PFSK-1 (cell line): ENCODE measurements around the gene CPA5.

Source experiments
- FOXP2 ChIP-seq: optimal IDR thresholded peaks from 2 replicates; pipeline ENCODE3; 2011; ENCODE audit warnings: borderline replicate concordance, control low read depth, inconsistent platforms; ENCODE audit not compliant: insufficient read depth; ENCODE audit errors: extremely low read length, extremely low read depth
- POLR2AphosphoS5 ChIP-seq: IDR thresholded peaks from 2 replicates; pipeline ENCODE4 v1.6.1; 2012; ENCODE audit warnings: low read depth, mild to moderate bottlenecking, control low read depth, low read length, moderate library complexity
- SIN3A ChIP-seq: IDR thresholded peaks from 2 replicates; pipeline ENCODE4 v1.6.1; 2012; ENCODE audit warnings: mild to moderate bottlenecking, low read length, moderate library complexity, borderline replicate concordance; ENCODE audit not compliant: insufficient read depth
- TAF1 ChIP-seq: IDR thresholded peaks from 2 replicates; pipeline ENCODE4 v1.6.1; 2012; ENCODE audit warnings: low read length, control low read depth, borderline replicate concordance; ENCODE audit not compliant: insufficient read depth
- TF ChIP-seq, protein P1 (sequence below), 2 experiments: IDR thresholded peaks; 2 replicates each; pipeline versions ENCODE4 v1.6.1 to v1.8.0; 2011 to 2012; ENCODE audit warnings: low read depth in 2 of 2, low read length in 2 of 2, control low read depth in 1 of 2, inconsistent platforms in 1 of 2, mild to moderate bottlenecking in 1 of 2, moderate library complexity in 1 of 2; ENCODE audit not compliant: insufficient read depth in 1 of 2

CPA5 gene

DNA sequence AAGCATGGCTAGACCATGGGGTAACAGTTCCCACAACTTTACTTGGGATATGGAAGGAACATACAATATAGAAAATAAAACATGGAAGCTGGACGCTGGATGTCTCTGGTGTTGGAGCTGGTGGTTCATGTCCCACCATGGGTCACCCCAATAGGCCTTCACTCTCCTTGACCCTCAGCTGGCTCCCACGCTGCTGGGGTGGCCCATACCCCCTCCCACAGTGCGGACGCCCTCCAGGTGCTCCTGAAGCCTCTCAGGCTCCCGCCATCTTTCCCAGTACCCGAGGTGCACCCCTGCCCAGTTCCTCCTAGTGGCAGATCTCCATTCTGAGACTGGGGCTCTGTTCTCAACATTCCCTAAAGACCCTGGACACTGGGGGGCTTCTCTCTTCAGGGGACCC is 29.9 kb downstream of the CPA5 start:
- TF ChIP-seq, protein P1, sequence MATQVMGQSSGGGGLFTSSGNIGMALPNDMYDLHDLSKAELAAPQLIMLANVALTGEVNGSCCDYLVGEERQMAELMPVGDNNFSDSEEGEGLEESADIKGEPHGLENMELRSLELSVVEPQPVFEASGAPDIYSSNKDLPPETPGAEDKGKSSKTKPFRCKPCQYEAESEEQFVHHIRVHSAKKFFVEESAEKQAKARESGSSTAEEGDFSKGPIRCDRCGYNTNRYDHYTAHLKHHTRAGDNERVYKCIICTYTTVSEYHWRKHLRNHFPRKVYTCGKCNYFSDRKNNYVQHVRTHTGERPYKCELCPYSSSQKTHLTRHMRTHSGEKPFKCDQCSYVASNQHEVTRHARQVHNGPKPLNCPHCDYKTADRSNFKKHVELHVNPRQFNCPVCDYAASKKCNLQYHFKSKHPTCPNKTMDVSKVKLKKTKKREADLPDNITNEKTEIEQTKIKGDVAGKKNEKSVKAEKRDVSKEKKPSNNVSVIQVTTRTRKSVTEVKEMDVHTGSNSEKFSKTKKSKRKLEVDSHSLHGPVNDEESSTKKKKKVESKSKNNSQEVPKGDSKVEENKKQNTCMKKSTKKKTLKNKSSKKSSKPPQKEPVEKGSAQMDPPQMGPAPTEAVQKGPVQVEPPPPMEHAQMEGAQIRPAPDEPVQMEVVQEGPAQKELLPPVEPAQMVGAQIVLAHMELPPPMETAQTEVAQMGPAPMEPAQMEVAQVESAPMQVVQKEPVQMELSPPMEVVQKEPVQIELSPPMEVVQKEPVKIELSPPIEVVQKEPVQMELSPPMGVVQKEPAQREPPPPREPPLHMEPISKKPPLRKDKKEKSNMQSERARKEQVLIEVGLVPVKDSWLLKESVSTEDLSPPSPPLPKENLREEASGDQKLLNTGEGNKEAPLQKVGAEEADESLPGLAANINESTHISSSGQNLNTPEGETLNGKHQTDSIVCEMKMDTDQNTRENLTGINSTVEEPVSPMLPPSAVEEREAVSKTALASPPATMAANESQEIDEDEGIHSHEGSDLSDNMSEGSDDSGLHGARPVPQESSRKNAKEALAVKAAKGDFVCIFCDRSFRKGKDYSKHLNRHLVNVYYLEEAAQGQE (IDR thresholded peaks at IDR 0.05; ENCODE audit: insufficient read depth in 1 of 2, low read depth in 2 of 2, low read length in 2 of 2) = no peak
- no peak for TF ChIP-seq FOXP2
- TF ChIP-seq TAF1 = no peak
- TF ChIP-seq SIN3A = no peak
- no peak for TF ChIP-seq POLR2AphosphoS5

DNA sequence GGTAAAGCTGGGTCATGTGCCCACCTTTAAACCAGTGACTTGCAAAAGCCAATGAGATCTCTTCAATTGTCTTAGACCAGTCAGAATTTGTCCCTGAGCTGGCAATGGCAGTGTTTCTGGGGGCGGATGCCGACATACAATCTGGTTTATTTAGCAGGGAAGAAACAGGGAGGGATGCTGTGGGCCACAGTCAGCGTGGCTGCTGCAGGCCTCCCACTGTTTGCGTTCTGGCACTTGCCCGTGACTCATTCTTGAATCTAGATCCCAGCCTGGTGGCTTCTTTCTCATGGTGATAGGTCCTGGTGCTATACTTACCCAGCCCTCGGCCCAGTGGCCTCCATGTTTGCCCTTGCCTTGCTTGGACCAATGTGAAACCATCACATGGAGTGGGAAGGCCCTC is 32.6 kb downstream of the CPA5 start:
- no peak for TF ChIP-seq FOXP2
- TF ChIP-seq, protein P1 (IDR thresholded peaks at IDR 0.05; ENCODE audit: insufficient read depth in 1 of 2, low read depth in 2 of 2, low read length in 2 of 2) = no peak
- TF ChIP-seq SIN3A = no peak
- TF ChIP-seq POLR2AphosphoS5 = no peak
- TF ChIP-seq TAF1 = no peak

DNA sequence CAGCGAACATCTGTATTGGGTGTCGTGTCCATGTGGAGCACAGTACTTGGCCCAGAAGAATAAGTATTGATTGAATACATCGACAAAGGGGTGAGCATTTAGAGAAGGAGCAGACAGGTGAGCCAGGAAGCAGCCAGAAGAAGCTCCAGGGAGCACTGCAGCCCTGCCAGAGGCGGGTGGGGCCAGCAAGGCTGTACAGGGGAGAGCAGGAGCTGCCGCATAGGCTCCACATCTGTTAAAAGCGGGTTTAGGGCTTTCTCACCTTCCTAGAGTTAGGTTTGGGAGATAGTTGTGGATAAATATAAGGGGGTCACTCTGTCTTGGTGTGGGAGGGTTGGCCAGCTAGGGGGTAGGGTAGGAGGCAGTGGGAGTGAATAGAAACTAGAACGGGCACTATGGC is 34.4 kb downstream of the CPA5 start:
- TF ChIP-seq POLR2AphosphoS5 = no peak
- no peak for TF ChIP-seq SIN3A
- no peak for TF ChIP-seq TAF1
- TF ChIP-seq, protein P1 (IDR thresholded peaks at IDR 0.05; ENCODE audit: insufficient read depth in 1 of 2, low read depth in 2 of 2, low read length in 2 of 2) = no peak
- no peak for TF ChIP-seq FOXP2

DNA sequence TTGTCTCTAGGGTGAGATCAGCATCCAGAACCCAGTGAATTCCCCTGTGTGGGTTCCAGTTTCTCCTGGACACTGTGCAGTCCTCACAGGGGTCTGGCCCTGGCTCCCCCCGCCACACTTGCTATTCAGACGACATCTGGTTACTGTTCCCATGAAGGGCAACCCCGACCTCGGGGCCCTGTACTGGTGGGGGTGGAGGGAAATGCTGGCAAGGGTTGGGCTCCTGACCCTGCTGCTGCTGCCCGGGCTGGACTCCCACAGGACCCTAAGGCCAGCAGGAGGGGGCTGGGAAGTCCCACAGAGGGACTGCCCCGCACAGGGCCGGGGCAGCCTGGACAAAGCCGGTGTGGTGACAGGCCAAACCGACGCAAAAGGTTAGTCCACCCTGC is 34.9 kb downstream of the CPA5 start:
- TF ChIP-seq TAF1 (no peak), SIN3A (no peak), FOXP2 (no peak), POLR2AphosphoS5 (no peak)
- TF ChIP-seq, protein P1 (IDR thresholded peaks at IDR 0.05; ENCODE audit: insufficient read depth in 1 of 2, low read depth in 2 of 2, low read length in 2 of 2) = no peak

DNA sequence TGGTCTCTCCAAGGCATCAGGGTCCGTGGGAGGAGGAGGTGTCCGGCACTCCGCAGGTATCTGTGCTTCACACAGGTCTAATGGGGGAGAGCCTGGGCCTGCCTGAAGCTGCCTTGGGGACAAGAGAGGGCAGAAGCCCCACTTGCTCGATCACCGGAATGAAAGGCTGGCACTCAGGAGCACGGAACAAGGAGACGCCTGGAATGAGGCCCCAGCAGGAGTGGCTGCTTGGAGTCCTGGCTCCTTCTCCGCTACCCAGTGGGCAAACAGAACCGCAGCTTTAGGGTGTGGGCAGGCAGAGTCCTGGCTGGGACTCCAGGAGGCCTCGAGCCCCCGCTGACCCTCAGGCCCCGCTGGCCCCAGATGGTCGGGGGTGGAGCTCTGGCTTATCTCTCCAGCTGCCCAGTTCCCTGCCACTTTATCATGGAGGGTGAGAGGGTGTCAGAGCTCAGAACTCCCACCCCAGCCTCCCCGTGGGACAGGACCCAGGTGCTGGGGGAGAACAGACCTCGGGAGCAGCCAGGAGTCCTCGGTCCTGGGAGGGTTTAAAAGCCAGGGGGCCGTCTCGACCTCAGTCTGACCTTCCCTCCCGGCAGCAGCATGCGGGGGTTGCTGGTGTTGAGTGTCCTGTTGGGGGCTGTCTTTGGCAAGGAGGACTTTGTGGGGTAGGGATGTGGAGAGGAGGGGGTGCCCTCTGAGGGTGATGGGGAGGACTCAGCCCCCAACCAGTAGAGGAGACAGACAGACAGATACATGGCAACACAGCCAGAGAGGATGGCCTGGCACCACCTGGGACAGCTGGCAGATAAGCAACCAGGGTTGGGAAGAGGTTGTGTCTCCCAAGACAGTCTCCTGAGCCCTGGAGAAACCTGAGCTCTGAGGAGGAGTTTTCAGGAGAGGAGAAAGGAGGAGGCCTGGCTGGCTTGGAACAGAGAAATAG is 35.6 kb downstream of the CPA5 start, which contains the start of gene CPA1:
Gene CPA1 (plus strand): TSS at position 574 of the 940 bp plus-strand sequence. CDS start 27 bp downstream, at position 601.
- TF ChIP-seq, protein P1 (IDR thresholded peaks at IDR 0.05; ENCODE audit: insufficient read depth in 1 of 2, low read depth in 2 of 2, low read length in 2 of 2) = no peak
- TF ChIP-seq FOXP2 (no peak), SIN3A (no peak), POLR2AphosphoS5 (no peak), TAF1 (no peak)
